Measurements from ENCODE around the gene CNKSR3. TPM values are rescaled to one million over a fixed set of nuclear protein-coding genes. Genes with fewer than 3 reads are reported as not detected.

CNKSR3 gene
- total and polyA plus RNA-seq, 2 experiments from 2014 or later, result 1.9 to 5.7 TPM

GRCh38 chr6:154526996-154527395 is 16.5 kb upstream of the CNKSR3 start (continued):
- TF ChIP-seq ZNF462 (CRISPR knock-in tag; IDR thresholded peaks at IDR 0.05) (no peak), EZH2phosphoT487 (IDR thresholded peaks at IDR 0.05; ENCODE audit: unreplicated experiment) (no peak), CREB1 (CRISPR knock-in tag; IDR thresholded peaks at IDR 0.05; ENCODE audit: low read depth) (no peak), STAT1 (IDR thresholded peaks at IDR 0.05; ENCODE audit: unreplicated experiment) (no peak), ZNF331 (CRISPR knock-in tag; IDR thresholded peaks at IDR 0.05; ENCODE audit: low read depth) (no peak), CTCF (conservative IDR thresholded peaks at IDR 0.05; ENCODE audit: low read depth in 2 of 2) (no peak), ZNF114 (CRISPR knock-in tag; IDR thresholded peaks at IDR 0.05) (no peak), JUNB (IDR thresholded peaks at IDR 0.05; ENCODE audit: unreplicated experiment) (no peak), NANOG (IDR thresholded peaks at IDR 0.05; ENCODE audit: borderline replicate concordance) (no peak), POLR2AphosphoS5 (IDR thresholded peaks at IDR 0.05; ENCODE audit: low read depth) (no peak), REST (IDR thresholded peaks at IDR 0.05; ENCODE audit: unreplicated experiment) (no peak)

Measured in GM23338 (cell line).